K562 (cell line): Measurements from ENCODE around the gene ADIG. TPM values are rescaled to one million over a fixed set of nuclear protein-coding genes. Genes with fewer than 3 reads are reported as not detected.
A peak's percentile ranks its signal among the peaks of the same experiment; 100 is the strongest.

Experiments used
- E2F5 ChIP-seq: sonication (generic); formaldehyde crosslinking; IDR thresholded peaks from 2 replicates; pipeline ENCODE4 v1.8.0; 2022; ENCODE audit warnings: mild to moderate bottlenecking, missing genetic modification reagents
- ESRRA ChIP-seq: fragments of 450-650 bp; IDR thresholded peaks from 2 replicates; pipeline ENCODE4 v1.6.1; 2014; ENCODE audit warnings: low read depth, mild to moderate bottlenecking, moderate library complexity, borderline replicate concordance
- FOS ChIP-seq: IDR thresholded peaks from 3 replicates; pipeline ENCODE4 v1.6.1; 2011; ENCODE audit not compliant: insufficient read length; ENCODE audit errors: extremely low read depth
- HBP1 ChIP-seq: fragments of 450-650 bp; formaldehyde crosslinking; IDR thresholded peaks from 2 replicates; pipeline ENCODE4 v1.4.0; 2022; ENCODE audit warnings: missing genetic modification characterization
- HES1 ChIP-seq: fragments of 450-650 bp; IDR thresholded peaks from 2 replicates; pipeline ENCODE4 v1.6.1; 2016; ENCODE audit warnings: low read depth, mild to moderate bottlenecking, moderate library complexity
- JUNB ChIP-seq: fragments of 450-650 bp; formaldehyde crosslinking; conservative IDR thresholded peaks from 2 replicates; pipeline ENCODE4 v1.4.0; 2020; ENCODE audit warnings: mild to moderate bottlenecking
- KLF16 ChIP-seq: IDR thresholded peaks from 2 replicates; pipeline ENCODE4 v1.6.1; 2016; ENCODE audit warnings: antibody characterized with exemption
- NR4A1 ChIP-seq, 2 experiments: fragments of 250-450 bp in 1 of 2; fragments of 450-650 bp in 1 of 2; sonication (Bioruptor Pico) in 1 of 2; IDR thresholded peaks; 2 replicates each; pipeline versions ENCODE4 v1.4.0 to v1.6.1; 2016 to 2020; ENCODE audit warnings: mild to moderate bottlenecking in 2 of 2, missing compliant biosample characterization in 1 of 2, missing genetic modification characterization in 1 of 2, moderate library complexity in 1 of 2
- SFPQ ChIP-seq: fragments of 200-400 bp; formaldehyde crosslinking; IDR thresholded peaks from 2 replicates; pipeline ENCODE4 v1.6.1; 2017; ENCODE audit warnings: mild to moderate bottlenecking, low read depth, low read length, moderate library complexity
- THRA ChIP-seq: fragments of 450-650 bp; IDR thresholded peaks from 2 replicates; pipeline ENCODE4 v1.6.1; 2017; ENCODE audit warnings: mild to moderate bottlenecking, moderate library complexity
- ZBED1 ChIP-seq: IDR thresholded peaks from 2 replicates; pipeline ENCODE4 v1.6.1; 2014
- ZNF407 ChIP-seq: fragments of 450-650 bp; IDR thresholded peaks from 2 replicates; pipeline ENCODE4 v1.6.1; 2016; ENCODE audit warnings: low read depth
- polyA plus RNA-seq, 8 experiments: library from polyadenylated mRNA; depleted of rRNA in 4 of 8; stranded (reverse) in 5 of 8; unstranded in 3 of 8; fragments of >200 nt; fragmentation: Nextera tagmentation in 2 of 8; fragmentation: Illumina TruSeq in 1 of 8; extraction: Ambion mirVana in 2 of 8; extraction: Trizol in 1 of 8; gene quantifications; 2 replicates each; pipeline versions ENCODE4 v1.2.1 to v1.2.3, GENCODE V29; 2011 to 2014; ENCODE audit warnings: inconsistent platforms in 1 of 8, missing spikeins in 1 of 8
- total RNA-seq, 7 experiments: library from RNA; depleted of rRNA in 6 of 7; stranded (reverse); fragments of >200 nt in 6 of 7; fragmentation: Illumina TruSeq in 2 of 7; extraction: Trizol in 2 of 7; gene quantifications; 2 replicates each; pipeline versions ENCODE4 v1.2.1 to v1.2.3, GENCODE V29; 2011 to 2021; ENCODE audit warnings: low replicate concordance in 1 of 7

The ADIG gene
- total and polyA plus RNA-seq, 9 of the 15 experiments (the other 6 are each of a cell fraction or from before 2014, with no cell fraction given), result not detected

GRCh38 chr20:38563802-38564431 is 17.1 kb upstream of the ADIG start (continued):
- TF ChIP-seq KLF16 (peak; percentile 95), NR4A1 (CRISPR knock-in tag; IDR thresholded peaks at IDR 0.05) (no peak), NR4A1 (tag; IDR thresholded peaks at IDR 0.05) (no peak), HBP1 (peak; percentile 32; the same call in 1 of the 2 replicates), THRA (no peak), HES1 (no peak), FOS (no peak), ZNF407 (no peak), JUNB (CRISPR knock-in tag) (no peak), SFPQ (no peak), ESRRA (no peak; the same call in 1 of the 2 replicates), ZBED1 (0 out of 2 replicates have a peak, but pooled peaks have one; percentile 41), E2F5 (CRISPR knock-in tag) (no peak)
